Measurements from ENCODE around the gene SORCS2. TPM values are rescaled to one million over a fixed set of nuclear protein-coding genes. Genes with fewer than 3 reads are reported as not detected.

The SORCS2 gene
- total RNA-seq, 2 experiments from 2014 or later = 0.03 TPM; not detected in 1

DNA sequence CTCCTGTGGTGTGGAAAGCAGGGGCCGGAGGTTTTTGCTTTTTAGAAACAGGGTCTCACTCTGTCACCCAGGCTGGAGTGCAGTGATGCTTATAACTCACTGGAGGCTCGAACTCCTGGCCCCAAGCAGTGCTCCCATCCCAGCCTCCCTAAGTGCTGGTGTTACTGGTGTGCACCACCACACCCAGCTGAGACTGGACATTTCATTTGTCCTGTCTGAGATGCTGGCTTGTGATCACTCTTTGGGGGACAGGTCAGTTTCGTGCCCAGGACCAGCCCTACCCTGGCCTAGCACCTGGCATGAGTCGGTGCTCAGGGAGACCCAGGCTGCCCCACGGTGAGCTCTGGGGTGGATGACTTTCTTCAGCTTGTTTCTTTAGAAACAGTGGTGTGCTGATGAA is 231.1 kb downstream of the SORCS2 start:
- TF ChIP-seq EZH2phosphoT487 (IDR thresholded peaks at IDR 0.05; ENCODE audit: borderline replicate concordance, low read depth, low read length) (no peak), CTCF (conservative IDR thresholded peaks at IDR 0.05; ENCODE audit: low read length) (no peak)
- no peak overlapping the region for H3K4me3 ChIP-seq (ENCODE audit: low read depth, low read length, poor library complexity, severe bottlenecking)
- no peaks in the 10 kb centered on the region for H3K36me3 ChIP-seq (ENCODE audit: insufficient read depth, low read length)
- no peaks in the 10 kb centered on the region for H4K20me1 ChIP-seq (ENCODE audit: insufficient read depth, low read length)
- no peak for DNase-seq (ENCODE audit: low spot score)
- no peak overlapping the region for H3K4me2 ChIP-seq (ENCODE audit: low read length)
- no peaks in the 10 kb centered on the region for H3K79me2 ChIP-seq (ENCODE audit: insufficient read depth, low read depth, low read length)
- BruUV-seq (replicated peaks) = no TSS peak
- H2AFZ ChIP-seq (ENCODE audit: low read length) = no peak overlapping the region
- POLR2A ChIA-PET = no interaction called here
- no peaks in the 10 kb centered on the region for H3K9me2 ChIP-seq (ENCODE audit: insufficient read depth, low read length)
- intact Hi-C loops (cut with micrococcal nuclease; ENCODE audit: unreplicated experiment) = no loop called here
- no peaks in the 10 kb centered on the region for H3K9me3 ChIP-seq (ENCODE audit: low read length)
- no peak overlapping the region for H3K27ac ChIP-seq (ENCODE audit: low read depth, low read length, poor library complexity, severe bottlenecking)
- H3K4me1 ChIP-seq (ENCODE audit: insufficient read depth, low read length, poor library complexity, severe bottlenecking) = no peaks in the 10 kb centered on the region
- CTCF ChIA-PET (ENCODE audit: unreplicated experiment) = no interaction called here

DNA sequence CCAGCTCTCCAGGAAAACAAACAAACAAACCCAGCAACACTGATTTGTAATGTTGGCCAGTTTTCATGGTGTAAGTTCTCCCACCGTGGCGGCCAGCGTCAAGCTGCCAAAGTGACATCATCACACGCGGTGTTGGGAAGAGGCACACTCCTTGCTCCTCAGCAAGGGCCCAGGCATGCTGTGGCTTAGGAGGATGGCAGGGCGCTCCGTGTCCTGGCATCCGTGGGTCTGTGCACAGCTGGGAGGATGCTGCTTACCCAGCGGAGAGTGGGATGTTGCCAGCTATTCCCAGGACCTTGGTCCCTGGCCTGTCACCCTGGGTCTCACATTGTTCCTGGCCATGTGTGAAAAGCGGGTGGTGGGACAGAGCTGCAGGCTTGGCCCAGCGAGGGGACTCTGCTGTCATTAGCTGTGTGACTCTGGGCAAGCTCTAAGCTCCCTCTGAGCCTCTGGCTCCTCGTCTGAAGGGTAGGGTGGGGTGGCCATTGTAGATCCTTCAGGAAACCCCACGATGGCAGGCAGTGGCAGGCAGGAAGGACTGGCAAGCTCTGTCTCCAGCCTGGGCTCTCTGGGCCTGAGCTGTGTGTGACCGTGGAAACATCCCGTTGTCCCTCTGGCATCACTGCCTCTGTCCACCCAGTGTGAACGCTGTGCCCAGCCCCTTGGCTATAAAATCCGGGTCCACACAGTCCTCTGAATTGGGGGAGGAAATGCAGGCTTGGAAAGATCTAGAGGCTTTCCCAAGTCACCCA is 231.6 kb downstream of the SORCS2 start:
- Histone ChIP-seq H2AFZ (ENCODE audit: low read length) (no peak overlapping the region), H4K20me1 (ENCODE audit: insufficient read depth, low read length) (no peaks in the 10 kb centered on the region), H3K4me2 (ENCODE audit: low read length) (no peak overlapping the region), H3K4me1 (ENCODE audit: insufficient read depth, low read length, poor library complexity, severe bottlenecking) (no peaks in the 10 kb centered on the region), H3K79me2 (ENCODE audit: insufficient read depth, low read depth, low read length) (no peaks in the 10 kb centered on the region), H3K36me3 (ENCODE audit: insufficient read depth, low read length) (no peaks in the 10 kb centered on the region), H3K9me3 (ENCODE audit: low read length) (no peaks in the 10 kb centered on the region), H3K27ac (ENCODE audit: low read depth, low read length, poor library complexity, severe bottlenecking) (no peak overlapping the region), H3K9me2 (ENCODE audit: insufficient read depth, low read length) (no peaks in the 10 kb centered on the region), H3K4me3 (ENCODE audit: low read depth, low read length, poor library complexity, severe bottlenecking) (no peak overlapping the region)
- TF ChIP-seq EZH2phosphoT487 (IDR thresholded peaks at IDR 0.05; ENCODE audit: borderline replicate concordance, low read depth, low read length) = no peak
- TF ChIP-seq CTCF (conservative IDR thresholded peaks at IDR 0.05; ENCODE audit: low read length) = no peak
- intact Hi-C loops (cut with micrococcal nuclease; ENCODE audit: unreplicated experiment) = no loop called here
- no TSS peak for BruUV-seq (replicated peaks)
- ChIA-PET CTCF (ENCODE audit: unreplicated experiment) (no interaction called here), POLR2A (no interaction called here)
- DNase-seq (ENCODE audit: low spot score) = no peak

GRCh38 chr4:7424553-7425111 is 232.3 kb downstream of the SORCS2 start:
- no peak overlapping the region for H2AFZ ChIP-seq (ENCODE audit: low read length)
- no peaks in the 10 kb centered on the region for H3K79me2 ChIP-seq (ENCODE audit: insufficient read depth, low read depth, low read length)
- no peaks in the 10 kb centered on the region for H3K4me1 ChIP-seq (ENCODE audit: insufficient read depth, low read length, poor library complexity, severe bottlenecking)
- no TSS peak for BruUV-seq (replicated peaks)
- TF ChIP-seq CTCF (conservative IDR thresholded peaks at IDR 0.05; ENCODE audit: low read length) = no peak
- no peaks in the 10 kb centered on the region for H3K9me3 ChIP-seq (ENCODE audit: low read length)
- no peak overlapping the region for H3K4me2 ChIP-seq (ENCODE audit: low read length)
- CTCF ChIA-PET (ENCODE audit: unreplicated experiment) = no interaction called here
- no peak overlapping the region for H3K4me3 ChIP-seq (ENCODE audit: low read depth, low read length, poor library complexity, severe bottlenecking)
- no peak for DNase-seq (ENCODE audit: low spot score)
- no peaks in the 10 kb centered on the region for H3K36me3 ChIP-seq (ENCODE audit: insufficient read depth, low read length)
- H3K27ac ChIP-seq (ENCODE audit: low read depth, low read length, poor library complexity, severe bottlenecking) = no peak overlapping the region
- no peaks in the 10 kb centered on the region for H4K20me1 ChIP-seq (ENCODE audit: insufficient read depth, low read length)
- POLR2A ChIA-PET = no interaction called here
- H3K9me2 ChIP-seq (ENCODE audit: insufficient read depth, low read length) = no peaks in the 10 kb centered on the region
- intact Hi-C loops (cut with micrococcal nuclease; ENCODE audit: unreplicated experiment) = no loop called here

Measured in OCI-LY7 (cell line).